Activated CD8-positive, alpha-beta memory T cell treated with anti-CD3 and anti-CD28 coated beads, Interleukin-2, amount 50 U/mL, for 48 hours (primary cell): ENCODE measurements around the gene LEMD2.
A peak's percentile ranks its signal among the peaks of the same experiment; 100 is the strongest.

Source experiments
- DNase-seq: peaks from one replicate; pipeline ENCODE4 v3.0.0-alpha.2; 2020

Gene LEMD2

GRCh38 chr6:33818293-33818692, 29.4 kb upstream of the LEMD2 start:
- no peak for DNase-seq

GRCh38 chr6:33817489-33817888, 28.6 kb upstream of the LEMD2 start:
- no peak for DNase-seq

- DNase-seq, result no peak
These were observed 28.0 kb upstream of the LEMD2 start for GRCh38 chr6:33816911-33817310.

GRCh38 chr6:33815854-33816253, 26.9 kb upstream of the LEMD2 start:
- DNase-seq, result no peak

GRCh38 chr6:33813990-33814985, 25.4 kb upstream of the LEMD2 start:
- DNase-seq, result no peak

GRCh38 chr6:33813246-33813904, 24.4 kb upstream of the LEMD2 start:
- DNase-seq, result no peak

GRCh38 chr6:33812669-33813068, 23.7 kb upstream of the LEMD2 start:
- DNase-seq, result peak; percentile 70

GRCh38 chr6:33809594-33809993, 20.7 kb upstream of the LEMD2 start:
- DNase-seq, result no peak

- DNase-seq, result no peak
These were observed 19.8 kb upstream of the LEMD2 start for GRCh38 chr6:33808641-33809180.

GRCh38 chr6:33807606-33808005, 18.7 kb upstream of the LEMD2 start:
- DNase-seq, result no peak

GRCh38 chr6:33806841-33807240, 17.9 kb upstream of the LEMD2 start:
- DNase-seq, result no peak

GRCh38 chr6:33803571-33804053, 14.7 kb upstream of the LEMD2 start, which contains the start of gene MLN:
Gene MLN, minus strand, starts transcription at chr6:33804003. Its CDS starts 2,840 bp downstream, at chr6:33801163.
- DNase-seq, result no peak

GRCh38 chr6:33802186-33802958, 13.4 kb upstream of the LEMD2 start:
- DNase-seq, result no peak

- no peak for DNase-seq
These were observed 12.7 kb upstream of the LEMD2 start for GRCh38 chr6:33801611-33802010.

GRCh38 chr6:33800248-33800969, 11.5 kb upstream of the LEMD2 start:
- no peak for DNase-seq

- DNase-seq, result no peak
These were observed 10.7 kb upstream of the LEMD2 start for GRCh38 chr6:33799454-33800113.

- DNase-seq, result no peak
These were observed 9.5 kb upstream of the LEMD2 start for GRCh38 chr6:33798343-33798848.

- no peak for DNase-seq
These were observed 8.9 kb upstream of the LEMD2 start for GRCh38 chr6:33797626-33798342.

- DNase-seq, result no peak
These were observed 6.1 kb upstream of the LEMD2 start for GRCh38 chr6:33794910-33795623.

- no peak for DNase-seq
These were observed 4.1 kb upstream of the LEMD2 start for GRCh38 chr6:33792981-33793380.
